GM13977 (cell line): ENCODE data around the gene TRMO.

ENCODE experiments used
- DNase-seq: peaks from one replicate; pipeline ENCODE4 v3.0.0; 2012; ENCODE audit warnings: low spot score
- in situ Hi-C: fragments of 300-500 bp; cut with MboI; formaldehyde crosslinking; loops from one replicate; pipeline ENCODE4 v1.12.0; 2022; ENCODE audit warnings: low sequenced_read_pairs, low pct_unique_long_range_greater_than_20kb, mixed read lengths, inconsistent platforms; ENCODE audit not compliant: unreplicated experiment
- TF ChIP-seq, protein P1 (sequence below): IDR thresholded peaks from 2 replicates; pipeline ENCODE4 v1.5.1; 2012; ENCODE audit warnings: mild to moderate bottlenecking, control low read depth; ENCODE audit not compliant: insufficient read depth; ENCODE audit errors: extremely low read depth, missing control alignments

The TRMO gene

DNA sequence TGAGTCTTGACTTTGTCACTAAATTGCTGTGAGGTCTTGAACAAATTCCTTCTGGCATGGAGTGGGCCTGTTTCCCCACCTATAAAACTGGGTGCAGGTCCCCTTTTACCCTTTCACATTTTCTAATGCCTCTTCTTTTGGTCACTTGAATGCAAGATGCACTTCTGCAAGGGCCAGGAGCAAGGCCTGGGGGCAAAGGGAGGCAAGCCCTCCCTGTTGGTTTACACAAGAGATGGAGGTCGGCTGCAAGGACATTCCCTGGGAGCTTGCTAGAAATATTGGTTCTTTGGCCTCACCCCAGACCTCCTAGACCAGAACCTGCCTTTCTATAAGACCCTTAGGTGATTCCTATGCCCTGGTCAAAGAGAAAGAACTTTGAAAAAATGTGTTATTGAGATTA lies 63.5 kb downstream of the TRMO start:
- no peak for DNase-seq
- TF ChIP-seq, protein P1, sequence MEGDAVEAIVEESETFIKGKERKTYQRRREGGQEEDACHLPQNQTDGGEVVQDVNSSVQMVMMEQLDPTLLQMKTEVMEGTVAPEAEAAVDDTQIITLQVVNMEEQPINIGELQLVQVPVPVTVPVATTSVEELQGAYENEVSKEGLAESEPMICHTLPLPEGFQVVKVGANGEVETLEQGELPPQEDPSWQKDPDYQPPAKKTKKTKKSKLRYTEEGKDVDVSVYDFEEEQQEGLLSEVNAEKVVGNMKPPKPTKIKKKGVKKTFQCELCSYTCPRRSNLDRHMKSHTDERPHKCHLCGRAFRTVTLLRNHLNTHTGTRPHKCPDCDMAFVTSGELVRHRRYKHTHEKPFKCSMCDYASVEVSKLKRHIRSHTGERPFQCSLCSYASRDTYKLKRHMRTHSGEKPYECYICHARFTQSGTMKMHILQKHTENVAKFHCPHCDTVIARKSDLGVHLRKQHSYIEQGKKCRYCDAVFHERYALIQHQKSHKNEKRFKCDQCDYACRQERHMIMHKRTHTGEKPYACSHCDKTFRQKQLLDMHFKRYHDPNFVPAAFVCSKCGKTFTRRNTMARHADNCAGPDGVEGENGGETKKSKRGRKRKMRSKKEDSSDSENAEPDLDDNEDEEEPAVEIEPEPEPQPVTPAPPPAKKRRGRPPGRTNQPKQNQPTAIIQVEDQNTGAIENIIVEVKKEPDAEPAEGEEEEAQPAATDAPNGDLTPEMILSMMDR, result no peak
- in situ Hi-C loops, result no loop called here

DNA sequence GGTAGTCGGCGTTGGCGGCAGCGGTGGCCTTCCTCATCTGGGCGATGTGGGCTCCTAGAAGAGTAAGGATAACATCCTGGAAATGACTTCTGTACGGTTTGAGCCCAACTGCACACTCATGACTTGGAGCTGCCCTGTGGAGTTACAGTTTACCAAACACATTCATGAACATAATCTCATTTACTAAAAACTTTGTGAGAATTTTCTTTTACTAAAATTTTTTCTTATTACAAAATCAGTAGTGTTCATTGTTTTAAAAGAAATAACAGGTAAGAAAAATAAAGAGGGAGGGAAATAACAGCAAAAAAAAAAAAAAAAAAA lies 63.9 kb downstream of the TRMO start:
- no peak for DNase-seq
- TF ChIP-seq, protein P1, result no peak
- in situ Hi-C loops, result no loop called here

DNA sequence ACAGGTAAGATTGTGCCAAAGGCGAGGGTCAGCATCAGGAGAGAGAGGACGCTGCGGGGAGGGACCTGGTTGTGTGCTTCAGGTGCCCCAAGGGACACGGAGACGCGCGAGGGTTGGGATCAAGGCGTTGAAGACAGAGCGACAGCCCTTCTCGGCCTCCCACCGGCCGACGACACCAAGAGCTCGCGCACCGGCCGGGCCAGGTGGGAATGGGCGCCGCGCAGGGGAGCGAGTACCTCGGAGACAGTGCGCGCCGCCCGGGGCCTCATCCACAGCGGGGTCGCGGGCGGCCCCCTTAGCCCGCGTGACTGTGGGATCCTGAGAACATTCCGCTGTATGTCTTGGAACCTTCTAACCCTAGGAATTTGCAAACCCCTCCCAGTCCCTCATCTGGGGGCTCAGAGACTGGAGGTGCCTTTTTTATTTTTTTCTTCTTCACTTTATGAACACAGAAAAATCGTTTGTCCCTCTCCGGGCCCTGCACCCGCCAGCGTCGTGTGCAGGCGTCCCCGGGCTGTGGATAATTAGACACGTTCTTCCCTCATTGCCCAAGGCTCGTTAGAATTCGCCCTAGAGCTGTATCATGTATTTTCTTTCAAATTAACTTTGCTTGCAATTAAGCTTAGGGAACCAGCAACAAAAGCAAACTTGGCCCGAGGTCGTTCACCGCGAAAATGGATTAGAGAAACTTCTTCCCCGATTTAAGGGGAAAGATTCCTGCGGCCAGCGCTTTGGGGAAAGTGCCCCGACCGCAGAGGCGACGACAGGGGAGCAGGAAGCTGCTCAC lies 64.5 kb downstream of the TRMO start:
- TF ChIP-seq, protein P1, result no peak
- in situ Hi-C loops, result no loop called here
- no peak for DNase-seq

DNA sequence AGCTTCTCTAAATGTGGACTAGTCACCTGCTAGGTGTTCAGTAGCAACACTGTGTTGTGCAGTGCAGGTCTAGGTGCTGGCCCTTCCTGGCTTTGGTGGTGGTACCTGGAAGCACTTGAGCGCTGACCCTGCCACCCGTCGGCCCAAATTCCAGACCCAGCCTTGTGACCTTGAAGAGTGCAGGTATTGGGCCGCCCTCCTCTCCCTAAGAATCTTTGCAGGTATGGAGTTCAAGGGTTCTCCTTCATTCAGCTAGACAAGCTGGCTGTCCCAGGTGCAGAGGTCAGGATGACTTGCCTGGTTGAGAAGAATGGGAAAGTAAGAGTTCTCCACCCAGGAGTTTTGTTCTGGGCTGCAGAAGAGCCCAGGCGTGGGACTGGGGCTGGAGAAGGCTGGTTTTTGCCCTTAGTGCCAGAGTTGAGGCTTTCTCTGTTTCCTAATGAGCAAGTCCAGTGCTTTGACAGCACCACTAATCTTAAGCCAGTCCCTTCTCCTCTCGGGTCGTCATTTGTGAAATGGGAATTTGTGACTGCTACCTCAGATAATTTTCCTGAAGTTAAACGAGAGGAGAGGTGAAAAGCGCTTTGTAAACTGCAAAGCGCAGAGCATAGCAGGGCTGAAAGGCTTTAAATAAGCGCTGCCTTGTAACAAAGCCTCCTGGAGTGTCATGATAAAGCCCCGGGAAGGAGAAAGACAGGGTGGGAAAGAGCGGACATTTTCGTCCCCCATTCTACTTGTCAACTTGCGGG lies 65.3 kb downstream of the TRMO start:
- in situ Hi-C loops, result no loop called here
- DNase-seq, result no peak
- TF ChIP-seq, protein P1, result no peak

DNA sequence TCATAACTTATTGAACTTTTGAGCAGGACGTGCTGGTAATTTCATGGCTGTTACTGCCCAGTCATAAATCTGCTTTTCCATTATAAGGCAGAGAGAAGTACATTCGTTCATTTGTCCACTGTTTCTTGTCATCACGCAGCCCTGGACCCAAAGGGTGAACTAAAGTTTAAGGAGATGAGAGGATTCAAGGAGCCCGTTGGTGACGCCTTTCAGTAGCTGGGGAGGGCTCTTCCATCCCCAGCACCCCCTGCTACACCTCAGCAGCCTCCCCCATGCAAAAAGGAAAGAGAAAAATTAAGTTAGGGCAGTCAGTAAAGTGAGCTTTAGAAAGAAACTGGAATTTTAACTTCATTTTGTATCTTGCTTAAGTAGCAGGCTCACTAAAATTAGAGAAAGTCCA lies 66.4 kb downstream of the TRMO start:
- in situ Hi-C loops, result no loop called here
- no peak for DNase-seq
- TF ChIP-seq, protein P1, result no peak

DNA sequence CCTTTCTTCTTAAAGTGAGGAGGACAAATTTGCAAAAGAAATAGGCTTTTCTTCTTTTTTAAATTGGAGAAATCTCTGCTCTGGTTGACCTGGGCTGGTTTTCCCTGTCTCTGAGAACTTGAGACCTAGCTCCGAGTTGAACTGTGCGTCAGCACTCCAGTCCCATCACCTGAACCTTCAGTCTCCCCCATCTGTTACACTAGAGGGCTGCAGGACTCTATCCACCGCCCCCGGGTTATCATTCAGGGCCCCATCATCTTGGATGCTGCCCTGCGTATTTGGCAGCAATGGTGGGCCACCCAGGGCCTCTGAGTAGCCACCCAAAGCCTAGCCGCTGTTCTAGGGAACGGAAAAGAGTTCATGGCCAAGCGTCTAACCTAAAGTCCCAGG lies 66.8 kb downstream of the TRMO start:
- in situ Hi-C loops, result no loop called here
- TF ChIP-seq, protein P1, result no peak
- DNase-seq, result no peak
